ENCODE measurements around the gene CLNK. TPM values are rescaled to one million over a fixed set of nuclear protein-coding genes. Genes with fewer than 3 reads are reported as not detected.

Gene CLNK
- total RNA-seq, 8 experiments from 2014 or later = 0.05 to 0.21 (median 0.08) TPM; not detected in 1

- Histone ChIP-seq H3K27ac (no peak overlapping the region), H3K4me1 (replicated peaks in 1 of 2) (no peaks in the 10 kb centered on the region), H3K4me3 (no peak overlapping the region)
- 0 to 90% (median 69%) methylated on average over 1 of the region's 1 CpG; no CpG with 5 or more reads in 2 of the 10 experiments for WGBS, 10 experiments
- in situ Hi-C loops (cut with MboI; ENCODE audit: low pct_unique_long_range_greater_than_20kb in 2 of 9, low sequenced_read_pairs in 9 of 9, unreplicated experiment in 9 of 9) = no loop called here
- ATAC-seq (replicated peaks in 6 of 8) = no peak
Observed at GRCh38 chr4:10694828-10695209, 10.3 kb upstream of the CLNK start.

- no peak overlapping the region for H3K4me3 ChIP-seq
- no peaks in the 10 kb centered on the region for H3K4me1 ChIP-seq (replicated peaks in 1 of 2)
- WGBS, 10 experiments = 20 to 100% (median 72%) methylated on average over 2 to 6 of the region's 6 CpGs; no CpG with 5 or more reads in 1 of the 10 experiments
- no peak overlapping the region for H3K27ac ChIP-seq
- in situ Hi-C loops (cut with MboI; ENCODE audit: low pct_unique_long_range_greater_than_20kb in 2 of 9, low sequenced_read_pairs in 9 of 9, unreplicated experiment in 9 of 9) = no loop called here
- ATAC-seq (replicated peaks in 6 of 8) = peak in 1 of 8 experiments; percentile 75
Observed at GRCh38 chr4:10694151-10694827, 9.7 kb upstream of the CLNK start.

GRCh38 chr4:10691651-10692050, 7.1 kb upstream of the CLNK start:
- no peaks in the 10 kb centered on the region for H3K4me1 ChIP-seq (replicated peaks in 1 of 2)
- ATAC-seq (replicated peaks in 6 of 8) = no peak
- in situ Hi-C loops (cut with MboI; ENCODE audit: low pct_unique_long_range_greater_than_20kb in 2 of 9, low sequenced_read_pairs in 9 of 9, unreplicated experiment in 9 of 9) = no loop called here
- 10 to 100% (median 92%) methylated on average over 2 of the region's 2 CpGs; no CpG with 5 or more reads in 2 of the 10 experiments for WGBS, 10 experiments
- no peak overlapping the region for H3K4me3 ChIP-seq
- H3K27ac ChIP-seq = no peak overlapping the region

- H3K4me3 ChIP-seq = no peak overlapping the region
- no peak overlapping the region for H3K27ac ChIP-seq
- no peaks in the 10 kb centered on the region for H3K4me1 ChIP-seq (replicated peaks in 1 of 2)
- in situ Hi-C loops (cut with MboI; ENCODE audit: low pct_unique_long_range_greater_than_20kb in 2 of 9, low sequenced_read_pairs in 9 of 9, unreplicated experiment in 9 of 9) = no loop called here
- ATAC-seq (replicated peaks in 6 of 8) = no peak
- 21 to 100% (median 80%) methylated on average over 3 to 8 of the region's 8 CpGs; no CpG with 5 or more reads in 1 of the 10 experiments for WGBS, 10 experiments
Observed at GRCh38 chr4:10690185-10690907, 5.8 kb upstream of the CLNK start.

- no peak overlapping the region for H3K4me3 ChIP-seq
- WGBS, 10 experiments = 10 to 100% (median 70%) methylated on average over 2 to 6 of the region's 6 CpGs
- no peaks in the 10 kb centered on the region for H3K4me1 ChIP-seq (replicated peaks in 1 of 2)
- in situ Hi-C loops (cut with MboI; ENCODE audit: low pct_unique_long_range_greater_than_20kb in 2 of 9, low sequenced_read_pairs in 9 of 9, unreplicated experiment in 9 of 9) = no loop called here
- H3K27ac ChIP-seq = no peak overlapping the region
- ATAC-seq (replicated peaks in 6 of 8) = no peak
Observed at GRCh38 chr4:10688846-10689245, 4.3 kb upstream of the CLNK start.

GRCh38 chr4:10688022-10688421, 3.5 kb upstream of the CLNK start:
- no peak overlapping the region for H3K4me3 ChIP-seq
- 0 to 100% (median 94%) methylated on average over 1 to 3 of the region's 3 CpGs; no CpG with 5 or more reads in 5 of the 10 experiments for WGBS, 10 experiments
- no peak for ATAC-seq (replicated peaks in 6 of 8)
- in situ Hi-C loops (cut with MboI; ENCODE audit: low pct_unique_long_range_greater_than_20kb in 2 of 9, low sequenced_read_pairs in 9 of 9, unreplicated experiment in 9 of 9) = no loop called here
- no peak overlapping the region for H3K27ac ChIP-seq
- H3K4me1 ChIP-seq (replicated peaks in 1 of 2) = no peaks in the 10 kb centered on the region

GRCh38 chr4:10687526-10687925, 3.0 kb upstream of the CLNK start:
- WGBS, 10 experiments = 0 to 98% (median 75%) methylated on average over 1 to 5 of the region's 5 CpGs
- Histone ChIP-seq H3K4me3 (no peak overlapping the region), H3K27ac (no peak overlapping the region), H3K4me1 (replicated peaks in 1 of 2) (no peaks in the 10 kb centered on the region)
- in situ Hi-C loops (cut with MboI; ENCODE audit: low pct_unique_long_range_greater_than_20kb in 2 of 9, low sequenced_read_pairs in 9 of 9, unreplicated experiment in 9 of 9) = no loop called here
- no peak for ATAC-seq (replicated peaks in 6 of 8)

GRCh38 chr4:10682397-10682796, 2.2 kb downstream of the CLNK start:
- H3K4me1 ChIP-seq (replicated peaks in 1 of 2) = no peaks in the 10 kb centered on the region
- no peak overlapping the region for H3K27ac ChIP-seq
- in situ Hi-C loops (cut with MboI; ENCODE audit: low pct_unique_long_range_greater_than_20kb in 2 of 9, low sequenced_read_pairs in 9 of 9, unreplicated experiment in 9 of 9) = no loop called here
- ATAC-seq (replicated peaks in 6 of 8) = no peak
- 0 to 93% (median 69%) methylated on average over 1 to 3 of the region's 3 CpGs for WGBS, 10 experiments
- H3K4me3 ChIP-seq = no peak overlapping the region

- 15 to 100% (median 82%) methylated on average over 1 to 5 of the region's 5 CpGs for WGBS, 10 experiments
- Histone ChIP-seq H3K27ac (no peak overlapping the region), H3K4me1 (replicated peaks in 1 of 2) (no peaks in the 10 kb centered on the region), H3K4me3 (no peak overlapping the region)
- no peak for ATAC-seq (replicated peaks in 6 of 8)
- in situ Hi-C loops (cut with MboI; ENCODE audit: low pct_unique_long_range_greater_than_20kb in 2 of 9, low sequenced_read_pairs in 9 of 9, unreplicated experiment in 9 of 9) = no loop called here
Observed at GRCh38 chr4:10677796-10678497, 6.6 kb downstream of the CLNK start.

GRCh38 chr4:10673817-10674369, 10.7 kb downstream of the CLNK start:
- in situ Hi-C loops (cut with MboI; ENCODE audit: low pct_unique_long_range_greater_than_20kb in 2 of 9, low sequenced_read_pairs in 9 of 9, unreplicated experiment in 9 of 9) = no loop called here
- 0 to 100% (median 43%) methylated on average over 1 to 3 of the region's 5 CpGs; no CpG with 5 or more reads in 2 of the 10 experiments for WGBS, 10 experiments
- Histone ChIP-seq H3K4me3 (no peak overlapping the region), H3K4me1 (replicated peaks in 1 of 2) (no peaks in the 10 kb centered on the region), H3K27ac (no peak overlapping the region)
- ATAC-seq (replicated peaks in 6 of 8) = no peak

- in situ Hi-C loops (cut with MboI; ENCODE audit: low pct_unique_long_range_greater_than_20kb in 2 of 9, low sequenced_read_pairs in 9 of 9, unreplicated experiment in 9 of 9) = no loop called here
- no peak overlapping the region for H3K4me3 ChIP-seq
- WGBS, 10 experiments = 0 to 100% (median 89%) methylated on average over 1 to 3 of the region's 3 CpGs
- H3K27ac ChIP-seq = no peak overlapping the region
- ATAC-seq (replicated peaks in 6 of 8) = no peak
- H3K4me1 ChIP-seq (replicated peaks in 1 of 2) = no peaks in the 10 kb centered on the region
Observed at GRCh38 chr4:10672379-10672778, 12.2 kb downstream of the CLNK start.

GRCh38 chr4:10671799-10672198, 12.8 kb downstream of the CLNK start:
- WGBS, 10 experiments = 0 to 86% (median 61%) methylated on average over 1 to 8 of the region's 8 CpGs; no CpG with 5 or more reads in 1 of the 10 experiments
- in situ Hi-C loops (cut with MboI; ENCODE audit: low pct_unique_long_range_greater_than_20kb in 2 of 9, low sequenced_read_pairs in 9 of 9, unreplicated experiment in 9 of 9) = no loop called here
- no peak for ATAC-seq (replicated peaks in 6 of 8)
- no peak overlapping the region for H3K27ac ChIP-seq
- H3K4me3 ChIP-seq = no peak overlapping the region
- H3K4me1 ChIP-seq (replicated peaks in 1 of 2) = no peaks in the 10 kb centered on the region

- in situ Hi-C loops (cut with MboI; ENCODE audit: low pct_unique_long_range_greater_than_20kb in 2 of 9, low sequenced_read_pairs in 9 of 9, unreplicated experiment in 9 of 9) = no loop called here
- 0 to 100% (median 55%) methylated on average over 1 of the region's 1 CpG; no CpG with 5 or more reads in 4 of the 10 experiments for WGBS, 10 experiments
- Histone ChIP-seq H3K4me3 (no peak overlapping the region), H3K4me1 (replicated peaks in 1 of 2) (no peaks in the 10 kb centered on the region), H3K27ac (no peak overlapping the region)
- ATAC-seq (replicated peaks in 6 of 8) = no peak
Observed at GRCh38 chr4:10671366-10671765, 13.2 kb downstream of the CLNK start.
